Right lobe of liver (tissue), 4 donors: ENCODE data around the gene ZFX.

Experiments
- CTCF ChIP-seq, 4 donors: fragments of 200-600 bp in 3 of 4; fragments of 450-650 bp in 1 of 4; IDR thresholded peaks; one replicate each; pipeline versions ENCODE4 v1.5.1 to v1.8.0; 2016 to 2022; ENCODE audit warnings: antibody characterized with exemption in 4 of 4, mild to moderate bottlenecking in 2 of 4
- POLR2A ChIP-seq: fragments of 450-650 bp; IDR thresholded peaks from one replicate; pipeline ENCODE4 v1.6.1; 2017; ENCODE audit warnings: antibody characterized with exemption, mild to moderate bottlenecking
- donor health status: DM: no; HTN: no; CAD: no.
- donor health status: DM: no; HTN: no; CAD: no.
- donor health status: DM: no; HTN: yes; CAD: no.

GRCh38 chrX:24229976-24230375 lies 80.4 kb downstream of the ZFX start:
- TF ChIP-seq CTCF (IDR thresholded peaks at IDR 0.05) (no peak), POLR2A (no peak)
